HCT116 (cell line): Measurements from ENCODE around the gene VPS4B. TPM values are rescaled to one million over a fixed set of nuclear protein-coding genes. Genes with fewer than 3 reads are reported as not detected.

Experiments
- ATAC-seq: fragments of 200-7000 bp; cut with Tn5 transposase; 2 replicates; pipeline ENCODE4 v1.9.1; 2020; ENCODE audit warnings: mild to moderate bottlenecking, moderate library complexity
- BruUV-seq: library from RNA; stranded (reverse); fragments of 400-500 nt; replicated peaks from 2 replicates; lab custom pipeline; 2021; lab: Mats Ljungman, UMichigan
- CTCF ChIA-PET: fragments of 300-600 bp; sonication (Branson Sonifier 250); formaldehyde crosslinking; loops from one replicate; lab custom pipeline; 2021; ENCODE audit warnings: antibody characterized with exemption; lab: Charles Lee
- POLR2A ChIA-PET: fragments of 300-600, 350-600 bp; sonication (Branson Sonifier 250); formaldehyde crosslinking; loops from one replicate; lab custom pipeline; 2021; ENCODE audit warnings: antibody characterized with exemption; lab: Charles Lee
- RAD21 ChIA-PET, 2 experiments: fragments of 300-600 bp; sonication (Branson Sonifier 250); formaldehyde crosslinking; loops; one replicate each; lab custom pipeline; 2023; ENCODE audit warnings: low total read pairs in 2 of 2; ENCODE audit not compliant: uncharacterized antibody in 2 of 2, unreplicated experiment in 2 of 2, low non-redundant PET in 1 of 2; lab: Charles Lee
- DNase-seq: peaks from one replicate; pipeline ENCODE4 v3.0.0-alpha.2; 2010; ENCODE audit warnings: low read depth, low spot score
- H2AFZ ChIP-seq: fragments of 200-600 bp; shearing (Covaris generic), sonication (generic); 2 replicates; pipeline ENCODE4 v1.6.1; 2017; ENCODE audit warnings: low read depth, mixed run types, mixed read lengths, antibody characterized with exemption, low read length; ENCODE audit not compliant: poor library complexity, severe bottlenecking
- H3K27ac ChIP-seq: 2 replicates; pipeline ENCODE4 v1.5.1; 2012; ENCODE audit warnings: low read depth, low read length
- H3K27me3 ChIP-seq: fragments of 200-600 bp; sonication (generic); 2 replicates; pipeline ENCODE4 v1.6.1; 2016; ENCODE audit warnings: mixed run types, low read length, mixed read lengths; ENCODE audit not compliant: insufficient read depth
- H3K36me3 ChIP-seq, 2 experiments: fragments of 200-500 bp in 1 of 2; fragments of 200-600 bp in 1 of 2; sonication (Bioruptor generic) in 1 of 2; sonication (generic) in 1 of 2; 2 replicates each; pipeline versions ENCODE4 v1.5.1 to v1.6.1; 2014 to 2016; ENCODE audit warnings: low read length in 2 of 2, inconsistent platforms in 1 of 2, mixed read lengths in 1 of 2, mixed run types in 1 of 2; ENCODE audit not compliant: insufficient read depth in 2 of 2, control insufficient read depth in 1 of 2
- H3K4me1 ChIP-seq, 2 experiments: fragments of 200-600 bp in 1 of 2; sonication (generic) in 1 of 2; 2 replicates each; pipeline versions ENCODE4 v1.5.1 to v1.6.1; 2012 to 2017; ENCODE audit warnings: low read length in 2 of 2, inconsistent platforms in 1 of 2, mild to moderate bottlenecking in 1 of 2, mixed read lengths in 1 of 2, mixed run types in 1 of 2, moderate library complexity in 1 of 2; ENCODE audit not compliant: insufficient read depth in 2 of 2, control insufficient read depth in 1 of 2
- H3K4me2 ChIP-seq: fragments of 200-600 bp; sonication (generic); 2 replicates; pipeline ENCODE4 v1.6.1; 2017; ENCODE audit warnings: mixed run types, low read length, mixed read lengths
- H3K4me3 ChIP-seq, 2 experiments: fragments of 200-600 bp in 1 of 2; sonication (generic) in 1 of 2; replicated peaks in 1 of 2; 2 replicates each; pipeline ENCODE4 v1.5.1; 2011 to 2016; ENCODE audit warnings: low read length in 2 of 2, control low read depth in 1 of 2, low read depth in 1 of 2, mild to moderate bottlenecking in 1 of 2, mixed read lengths in 1 of 2, mixed run types in 1 of 2
- H3K79me2 ChIP-seq: fragments of 200-600 bp; sonication (generic); 2 replicates; pipeline ENCODE4 v1.6.1; 2017; ENCODE audit warnings: mild to moderate bottlenecking, mixed run types, low read length, moderate library complexity, mixed read lengths; ENCODE audit not compliant: insufficient read depth
- H3K9ac ChIP-seq: fragments of 200-600 bp; sonication (generic); 2 replicates; pipeline ENCODE4 v1.6.1; 2016; ENCODE audit warnings: low read length, mixed read lengths
- H3K9me2 ChIP-seq: fragments of 200-600 bp; sonication (generic), shearing (Covaris generic); 2 replicates; pipeline ENCODE4 v1.6.1; 2017; ENCODE audit warnings: mixed run types, mild to moderate bottlenecking, moderate library complexity; ENCODE audit not compliant: insufficient read depth
- H3K9me3 ChIP-seq, 2 experiments: fragments of 200-500 bp in 1 of 2; fragments of 200-600 bp in 1 of 2; sonication (Bioruptor generic) in 1 of 2; sonication (generic) in 1 of 2; 2 replicates each; pipeline ENCODE4 v1.6.1; 2014 to 2017; ENCODE audit warnings: low read length in 2 of 2, mixed read lengths in 2 of 2, inconsistent platforms in 1 of 2, low read depth in 1 of 2, mild to moderate bottlenecking in 1 of 2, mixed run types in 1 of 2, moderate library complexity in 1 of 2; ENCODE audit not compliant: control insufficient read depth in 1 of 2, insufficient read depth in 1 of 2
- H4K20me1 ChIP-seq: fragments of 200-600 bp; sonication (generic), shearing (Covaris generic); 2 replicates; pipeline ENCODE4 v1.6.1; 2017; ENCODE audit warnings: mixed run types, mild to moderate bottlenecking, moderate library complexity; ENCODE audit not compliant: insufficient read depth
- CEBPB ChIP-seq: IDR thresholded peaks from 2 replicates; pipeline ENCODE4 v1.6.1; 2012; ENCODE audit warnings: low read depth
- EZH2 ChIP-seq: fragments of 200-600 bp; sonication (generic); IDR thresholded peaks from 2 replicates; pipeline ENCODE4 v1.6.1; 2017; ENCODE audit warnings: antibody characterized with exemption, mixed run types
- EZH2phosphoT487 ChIP-seq: fragments of 200-600 bp; IDR thresholded peaks from 2 replicates; pipeline ENCODE4 v1.6.1; 2018; ENCODE audit warnings: antibody characterized with exemption, borderline replicate concordance
- FOSL1 ChIP-seq: IDR thresholded peaks from 2 replicates; pipeline ENCODE4 v1.6.1; 2012; ENCODE audit warnings: low read depth
- POLR2AphosphoS5 ChIP-seq: IDR thresholded peaks from 2 replicates; pipeline ENCODE4 v1.6.1; 2011; ENCODE audit warnings: mild to moderate bottlenecking, low read depth, low read length, moderate library complexity
- RAD21 ChIP-seq: IDR thresholded peaks from 2 replicates; pipeline ENCODE4 v1.6.1; 2012; ENCODE audit warnings: low read depth, mild to moderate bottlenecking
- SIN3A ChIP-seq: IDR thresholded peaks from 2 replicates; pipeline ENCODE4 v1.6.1; 2012; ENCODE audit warnings: low read depth
- SRF ChIP-seq: IDR thresholded peaks from 2 replicates; pipeline ENCODE4 v1.6.1; 2012; ENCODE audit warnings: low read depth
- intact Hi-C: fragments of 100-400 bp; cut with micrococcal nuclease; formaldehyde crosslinking; loops from 2 replicates; pipeline ENCODE4 v1.10.0; 2022
- total RNA-seq: library from RNA; stranded (reverse); gene quantifications from one replicate; pipeline ENCODE4 v1.2.1, GENCODE V29; 2021; ENCODE audit not compliant: unreplicated experiment
- TF ChIP-seq, protein P1 (sequence below): IDR thresholded peaks from 2 replicates; pipeline ENCODE4 v1.6.1; 2012; ENCODE audit warnings: low read depth
- TF ChIP-seq, protein P2 (sequence below), 3 experiments: fragments of 200-600 bp in 1 of 3; sonication (generic) in 1 of 3; IDR thresholded peaks in 2 of 3; conservative IDR thresholded peaks in 1 of 3; 2 replicates each; pipeline ENCODE4 v1.5.1; 2012 to 2017; ENCODE audit warnings: low read depth in 2 of 3, low read length in 2 of 3, antibody characterized with exemption in 1 of 3, borderline replicate concordance in 1 of 3, control low read depth in 1 of 3, mild to moderate bottlenecking in 1 of 3, mixed read lengths in 1 of 3, mixed run types in 1 of 3, moderate library complexity in 1 of 3; ENCODE audit not compliant: insufficient read depth in 1 of 3

VPS4B gene
- total RNA-seq, 1 experiment from 2014 or later: 68.3 TPM

DNA sequence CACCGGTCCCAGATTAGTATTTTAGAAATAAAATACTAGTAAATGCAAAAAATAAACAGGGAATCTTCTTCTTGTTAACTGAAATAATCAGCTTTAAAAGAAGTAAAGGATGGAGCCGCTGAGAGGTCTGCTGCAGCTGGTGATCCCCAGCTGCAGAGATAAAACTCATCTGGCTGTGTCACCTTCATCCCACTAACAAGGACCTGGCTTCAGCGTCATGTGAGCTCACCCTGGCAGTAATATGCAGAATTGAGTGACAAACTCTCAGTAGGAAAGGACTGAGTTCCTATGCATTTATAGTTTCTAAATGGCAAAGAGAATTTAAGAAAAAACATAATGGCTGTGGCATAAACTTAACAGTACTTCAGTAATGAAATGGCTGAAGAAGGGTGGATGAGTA lies 27.3 kb downstream of the VPS4B start:
- no TSS peak for BruUV-seq
- intact Hi-C loops: no loop called here
- CTCF ChIA-PET: no interaction called here

More for the DNA sequence above, 27.3 kb downstream of the VPS4B start:
- ATAC-seq: no peak
- Histone ChIP-seq H3K9me2 (no peaks in the 10 kb centered on the region), H3K9ac (no peak overlapping the region), H2AFZ (no peak overlapping the region), H3K4me1 (no peaks in the 10 kb centered on the region), H3K36me3 (peaks cover 8 to 34% of the 10 kb centered on the region in 2 experiments), H4K20me1 (no peaks in the 10 kb centered on the region)
- ChIA-PET POLR2A (no interaction called here), RAD21 (no interaction called here)
- TF ChIP-seq, protein P1, sequence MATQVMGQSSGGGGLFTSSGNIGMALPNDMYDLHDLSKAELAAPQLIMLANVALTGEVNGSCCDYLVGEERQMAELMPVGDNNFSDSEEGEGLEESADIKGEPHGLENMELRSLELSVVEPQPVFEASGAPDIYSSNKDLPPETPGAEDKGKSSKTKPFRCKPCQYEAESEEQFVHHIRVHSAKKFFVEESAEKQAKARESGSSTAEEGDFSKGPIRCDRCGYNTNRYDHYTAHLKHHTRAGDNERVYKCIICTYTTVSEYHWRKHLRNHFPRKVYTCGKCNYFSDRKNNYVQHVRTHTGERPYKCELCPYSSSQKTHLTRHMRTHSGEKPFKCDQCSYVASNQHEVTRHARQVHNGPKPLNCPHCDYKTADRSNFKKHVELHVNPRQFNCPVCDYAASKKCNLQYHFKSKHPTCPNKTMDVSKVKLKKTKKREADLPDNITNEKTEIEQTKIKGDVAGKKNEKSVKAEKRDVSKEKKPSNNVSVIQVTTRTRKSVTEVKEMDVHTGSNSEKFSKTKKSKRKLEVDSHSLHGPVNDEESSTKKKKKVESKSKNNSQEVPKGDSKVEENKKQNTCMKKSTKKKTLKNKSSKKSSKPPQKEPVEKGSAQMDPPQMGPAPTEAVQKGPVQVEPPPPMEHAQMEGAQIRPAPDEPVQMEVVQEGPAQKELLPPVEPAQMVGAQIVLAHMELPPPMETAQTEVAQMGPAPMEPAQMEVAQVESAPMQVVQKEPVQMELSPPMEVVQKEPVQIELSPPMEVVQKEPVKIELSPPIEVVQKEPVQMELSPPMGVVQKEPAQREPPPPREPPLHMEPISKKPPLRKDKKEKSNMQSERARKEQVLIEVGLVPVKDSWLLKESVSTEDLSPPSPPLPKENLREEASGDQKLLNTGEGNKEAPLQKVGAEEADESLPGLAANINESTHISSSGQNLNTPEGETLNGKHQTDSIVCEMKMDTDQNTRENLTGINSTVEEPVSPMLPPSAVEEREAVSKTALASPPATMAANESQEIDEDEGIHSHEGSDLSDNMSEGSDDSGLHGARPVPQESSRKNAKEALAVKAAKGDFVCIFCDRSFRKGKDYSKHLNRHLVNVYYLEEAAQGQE: no peak
- TF ChIP-seq RAD21: no peak
- TF ChIP-seq FOSL1: no peak
- TF ChIP-seq SIN3A: no peak
- TF ChIP-seq EZH2phosphoT487: no peak
- no peak for TF ChIP-seq POLR2AphosphoS5
- no peak for TF ChIP-seq CEBPB
- TF ChIP-seq EZH2: no peak
- no peak for TF ChIP-seq SRF
- TF ChIP-seq, protein P2, sequence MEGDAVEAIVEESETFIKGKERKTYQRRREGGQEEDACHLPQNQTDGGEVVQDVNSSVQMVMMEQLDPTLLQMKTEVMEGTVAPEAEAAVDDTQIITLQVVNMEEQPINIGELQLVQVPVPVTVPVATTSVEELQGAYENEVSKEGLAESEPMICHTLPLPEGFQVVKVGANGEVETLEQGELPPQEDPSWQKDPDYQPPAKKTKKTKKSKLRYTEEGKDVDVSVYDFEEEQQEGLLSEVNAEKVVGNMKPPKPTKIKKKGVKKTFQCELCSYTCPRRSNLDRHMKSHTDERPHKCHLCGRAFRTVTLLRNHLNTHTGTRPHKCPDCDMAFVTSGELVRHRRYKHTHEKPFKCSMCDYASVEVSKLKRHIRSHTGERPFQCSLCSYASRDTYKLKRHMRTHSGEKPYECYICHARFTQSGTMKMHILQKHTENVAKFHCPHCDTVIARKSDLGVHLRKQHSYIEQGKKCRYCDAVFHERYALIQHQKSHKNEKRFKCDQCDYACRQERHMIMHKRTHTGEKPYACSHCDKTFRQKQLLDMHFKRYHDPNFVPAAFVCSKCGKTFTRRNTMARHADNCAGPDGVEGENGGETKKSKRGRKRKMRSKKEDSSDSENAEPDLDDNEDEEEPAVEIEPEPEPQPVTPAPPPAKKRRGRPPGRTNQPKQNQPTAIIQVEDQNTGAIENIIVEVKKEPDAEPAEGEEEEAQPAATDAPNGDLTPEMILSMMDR (IDR thresholded peaks at IDR 0.05 in 2 of 3, conservative IDR thresholded peaks at IDR 0.05 in 1 of 3; ENCODE audit: borderline replicate concordance in 1 of 3, insufficient read depth in 1 of 3, low read depth in 2 of 3, low read length in 2 of 3): no peak
- TF ChIP-seq, all 23 proteins: peak for 0
- Histone ChIP-seq H3K27ac (no peak overlapping the region), H3K79me2 (no peaks in the 10 kb centered on the region), H3K4me3 (no peak overlapping the region), H3K27me3 (no peaks in the 10 kb centered on the region), H3K4me2 (no peak overlapping the region), H3K9me3 (no peaks in the 10 kb centered on the region)
- no peak for DNase-seq
